Large intestine (tissue), 3 donors: ENCODE data around the gene TRPC3. TPM values are rescaled to one million over a fixed set of nuclear protein-coding genes. Genes with fewer than 3 reads are reported as not detected.

Source experiments
- DNase-seq, 2 donors: peaks; one replicate each; pipeline versions ENCODE4 v3.0.0 to v3.0.0-alpha.2; 2013
- H3K27ac ChIP-seq: one replicate; pipeline ENCODE4 v1.5.1; 2013; ENCODE audit warnings: low read length
- H3K27me3 ChIP-seq: 2 replicates; pipeline ENCODE4 v1.6.1; 2013; ENCODE audit warnings: low read length; ENCODE audit not compliant: control insufficient read depth, insufficient read depth
- H3K36me3 ChIP-seq: 2 replicates; pipeline ENCODE4 v1.6.1; 2013; ENCODE audit warnings: low read length; ENCODE audit not compliant: control insufficient read depth, insufficient read depth
- H3K4me1 ChIP-seq: one replicate; pipeline ENCODE4 v1.6.1; 2013; ENCODE audit warnings: low read length; ENCODE audit not compliant: control insufficient read depth, insufficient read depth
- H3K4me3 ChIP-seq: one replicate; pipeline ENCODE4 v1.5.1; 2013; ENCODE audit warnings: low read length
- H3K9me3 ChIP-seq: one replicate; pipeline ENCODE4 v1.6.1; 2013; ENCODE audit warnings: mild to moderate bottlenecking, low read depth, low read length, moderate library complexity; ENCODE audit not compliant: control insufficient read depth
- WGBS: methylation state at CpG from one replicate; pipeline ENCODE4 v1.1.5; 2013; ENCODE audit warnings: low lambda C conversion rate; ENCODE audit not compliant: insufficient coverage; 5-methylcytosine and 5-hydroxymethylcytosine counted together
- polyA plus RNA-seq: library from polyadenylated mRNA; unstranded; fragments of 120-200 nt; gene quantifications from one replicate; pipeline ENCODE4 v1.2.1, GENCODE V29; 2013

TRPC3 gene
- polyA plus RNA-seq, 1 donor = 0.64 TPM

- no peaks in the 10 kb centered on the region for H3K9me3 ChIP-seq
- WGBS = 100% methylated on average over 2 of the region's 4 CpGs
- peaks cover 17% of the 10 kb centered on the region for H3K36me3 ChIP-seq
- H3K4me3 ChIP-seq = no peak overlapping the region
- H3K4me1 ChIP-seq = no peaks in the 10 kb centered on the region
- no peak for DNase-seq
- no peaks in the 10 kb centered on the region for H3K27me3 ChIP-seq
- H3K27ac ChIP-seq = no peak overlapping the region
Observed at GRCh38 chr4:121842862-121843261, 109.0 kb downstream of the TRPC3 start.

DNA sequence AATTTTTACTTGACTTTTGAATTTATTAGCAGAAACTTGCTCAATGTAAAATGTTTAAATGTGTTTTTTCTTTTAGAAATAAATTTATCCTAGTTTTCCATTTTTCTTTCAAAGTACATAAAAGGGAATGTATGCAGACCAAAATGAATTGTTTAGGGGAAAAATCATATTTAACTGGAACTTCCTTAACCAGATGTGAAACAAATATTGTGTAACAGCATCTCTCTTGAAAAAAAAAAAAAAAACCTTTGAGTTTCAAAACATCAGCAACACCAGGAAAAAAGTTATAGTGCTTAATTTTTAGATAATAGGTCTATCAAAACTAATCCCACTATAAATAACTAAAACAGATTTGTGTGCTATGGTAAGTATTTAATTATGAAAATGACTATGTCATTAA, 113.7 kb downstream of the TRPC3 start:
- Histone ChIP-seq H3K27ac (no peak overlapping the region), H3K36me3 (peaks cover 5% of the 10 kb centered on the region), H3K4me1 (no peaks in the 10 kb centered on the region), H3K27me3 (no peaks in the 10 kb centered on the region), H3K9me3 (no peaks in the 10 kb centered on the region), H3K4me3 (no peak overlapping the region)
- DNase-seq = no peak

DNA sequence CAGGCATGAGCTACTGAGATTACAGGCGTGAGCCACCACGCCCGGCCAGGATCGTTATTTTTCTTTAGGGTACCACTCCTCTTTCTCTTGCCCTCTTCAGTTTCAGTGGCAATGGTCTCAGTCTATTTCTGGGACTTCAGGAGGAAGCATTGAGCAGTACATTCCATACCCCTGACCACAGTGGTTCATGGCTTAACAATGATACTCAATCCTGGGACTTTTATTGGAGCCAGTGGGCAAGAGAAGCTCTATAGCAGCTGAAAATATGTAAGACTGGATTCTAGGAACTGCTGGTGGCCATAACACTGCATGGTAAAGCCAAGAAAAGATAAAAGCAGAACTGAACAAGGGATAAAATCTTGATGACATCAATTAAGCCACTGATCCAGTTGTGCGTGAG, 122.3 kb downstream of the TRPC3 start:
- DNase-seq = no peak
- Histone ChIP-seq H3K27me3 (no peaks in the 10 kb centered on the region), H3K4me3 (no peak overlapping the region), H3K4me1 (no peaks in the 10 kb centered on the region), H3K9me3 (no peaks in the 10 kb centered on the region), H3K36me3 (peaks cover 17% of the 10 kb centered on the region), H3K27ac (no peak overlapping the region)
- WGBS = no CpG with 5 or more reads among the region's 5 CpGs

Other genes with a start within 250 kb of the TRPC3 start
- gene SMIM43, start 186.9 kb downstream of the TRPC3 start, polyA plus RNA-seq = 0.48 TPM
- gene EXOSC9, start 150.7 kb downstream of the TRPC3 start, polyA plus RNA-seq = 29.0 TPM
- gene CCNA2, start 128.2 kb downstream of the TRPC3 start, polyA plus RNA-seq = 21.6 TPM
- 17.1 TPM for gene BBS7, start 81.6 kb downstream of the TRPC3 start, polyA plus RNA-seq
- gene BLTP1, start 200.3 kb upstream of the TRPC3 start, polyA plus RNA-seq = 61.9 TPM